Left renal pelvis (tissue), 4 donors: Measurements from ENCODE around the gene PEF1. TPM values are rescaled to one million over a fixed set of nuclear protein-coding genes. Genes with fewer than 3 reads are reported as not detected.
A peak's percentile ranks its signal among the peaks of the same experiment; 100 is the strongest.

Source experiments
- DNase-seq, 4 donors: peaks; one replicate each; pipeline ENCODE4 v3.0.0-alpha.2; 2013; ENCODE audit warnings: low read depth in 4 of 4, low spot score in 3 of 4
- polyA plus RNA-seq, 4 donors: library from polyadenylated mRNA; unstranded; fragments of 120-200 nt; gene quantifications; one replicate each; pipeline ENCODE4 v1.2.1, GENCODE V29; 2013; ENCODE audit not compliant: insufficient read length in 4 of 4

The PEF1 gene
- polyA plus RNA-seq, 4 donors = 57.0 to 77.3 (median 75.9) TPM

DNA sequence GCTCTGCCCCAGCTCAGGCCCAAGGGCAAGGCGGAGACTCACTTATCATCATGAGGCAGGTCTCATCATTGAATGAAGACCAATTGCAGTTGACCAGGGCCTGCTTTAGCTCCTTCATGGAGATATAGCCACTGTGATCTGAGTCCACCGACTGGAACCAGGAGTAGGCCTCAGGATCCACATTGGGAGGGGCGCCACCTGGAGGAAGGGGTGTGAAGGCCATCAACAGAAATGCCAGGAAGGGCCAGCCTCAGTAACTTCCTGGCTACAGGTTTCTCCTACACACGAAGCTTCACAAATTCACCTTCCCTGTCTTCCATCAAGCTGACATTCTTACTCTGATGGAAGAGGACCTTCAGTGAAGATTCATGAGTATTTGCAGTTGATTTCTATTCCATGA is 11.6 kb downstream of the PEF1 start:
- no peak for DNase-seq

DNA sequence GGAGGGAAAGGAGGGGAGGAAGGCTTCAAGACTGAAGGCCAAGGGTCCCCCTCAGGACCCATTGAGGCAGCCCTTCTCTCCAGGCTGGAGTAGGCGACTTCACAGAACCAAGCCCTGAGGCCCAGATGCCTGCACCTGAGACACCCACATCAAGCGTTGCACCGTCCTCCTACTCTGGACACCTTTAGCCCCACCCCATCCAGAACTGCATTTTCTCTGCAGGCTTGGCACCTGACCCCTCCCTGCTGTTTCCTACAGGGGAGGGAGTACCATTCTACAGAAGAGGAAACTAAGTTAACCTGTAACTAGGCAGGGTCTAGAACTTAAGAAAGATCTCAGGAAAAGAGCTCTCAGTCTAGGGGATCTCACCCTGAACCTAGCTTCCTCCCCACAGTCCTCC is 12.0 kb downstream of the PEF1 start:
- no peak for DNase-seq

DNA sequence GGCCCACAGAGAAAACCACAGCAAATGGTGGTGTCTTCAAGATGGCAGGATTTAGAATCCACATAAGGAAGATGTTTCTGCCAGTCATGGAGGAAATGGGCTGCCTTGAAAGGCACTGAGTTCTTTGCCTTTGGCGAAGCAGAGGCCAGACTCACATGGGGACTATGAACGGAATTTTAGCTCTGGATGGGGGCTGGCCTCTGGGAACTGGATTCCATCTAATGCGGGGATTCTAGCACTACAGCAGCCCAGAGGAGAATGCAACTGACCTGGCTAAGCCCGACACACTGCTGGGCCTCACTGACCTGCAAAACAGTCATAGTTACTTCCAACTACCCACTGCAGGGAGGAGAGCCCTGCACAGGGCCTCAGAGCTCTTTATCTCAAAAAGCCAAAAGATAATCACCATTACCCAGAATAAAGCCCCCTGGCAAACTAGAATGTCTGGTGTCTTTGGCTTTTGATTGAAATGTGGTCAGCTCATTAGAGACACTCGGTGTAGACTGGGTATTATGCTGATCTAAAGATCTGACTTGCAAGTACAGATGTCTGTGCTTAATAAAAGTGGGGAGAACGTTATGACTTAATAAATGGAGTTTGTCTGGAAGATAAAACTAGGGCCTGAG is 15.6 kb downstream of the PEF1 start:
- DNase-seq = no peak

DNA sequence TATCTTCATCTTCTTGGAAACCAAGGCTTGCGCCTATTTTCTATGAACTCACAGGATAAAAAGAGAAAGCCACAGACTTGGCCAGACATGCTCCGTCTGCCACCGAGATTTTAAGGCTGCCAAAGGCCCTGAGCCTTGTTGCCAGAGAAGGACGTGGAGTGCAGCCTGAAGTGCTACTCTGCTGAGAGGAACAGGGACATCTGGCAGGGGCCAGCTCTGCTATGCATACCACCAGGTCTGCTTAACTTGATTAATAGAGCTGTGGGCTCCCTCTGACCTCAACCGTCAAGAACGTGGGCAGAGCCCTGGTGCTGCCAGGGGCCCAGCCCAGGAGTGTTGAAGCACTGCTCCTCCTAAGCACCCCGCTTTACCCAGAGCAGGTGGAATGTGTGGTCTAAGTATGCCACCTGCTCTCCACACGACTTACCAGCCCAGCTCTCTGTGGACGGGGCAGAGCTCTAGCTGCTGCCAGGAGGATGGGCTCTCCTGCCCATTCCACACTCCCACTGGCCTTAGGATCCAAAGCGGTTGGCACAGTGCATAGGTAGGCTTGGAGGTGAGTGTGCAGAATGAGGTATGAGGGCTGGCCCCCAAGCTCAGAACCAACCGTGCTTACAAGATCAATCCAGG is 16.6 kb downstream of the PEF1 start:
- DNase-seq = no peak

- DNase-seq = no peak
These were observed 17.3 kb downstream of the PEF1 start for GRCh38 chr1:31627301-31627929.

GRCh38 chr1:31626223-31627207 is 18.2 kb downstream of the PEF1 start:
- DNase-seq = no peak

GRCh38 chr1:31625561-31626222 is 19.0 kb downstream of the PEF1 start:
- DNase-seq = no peak

- no peak for DNase-seq
These were observed 19.8 kb downstream of the PEF1 start for GRCh38 chr1:31624731-31625514.

DNA sequence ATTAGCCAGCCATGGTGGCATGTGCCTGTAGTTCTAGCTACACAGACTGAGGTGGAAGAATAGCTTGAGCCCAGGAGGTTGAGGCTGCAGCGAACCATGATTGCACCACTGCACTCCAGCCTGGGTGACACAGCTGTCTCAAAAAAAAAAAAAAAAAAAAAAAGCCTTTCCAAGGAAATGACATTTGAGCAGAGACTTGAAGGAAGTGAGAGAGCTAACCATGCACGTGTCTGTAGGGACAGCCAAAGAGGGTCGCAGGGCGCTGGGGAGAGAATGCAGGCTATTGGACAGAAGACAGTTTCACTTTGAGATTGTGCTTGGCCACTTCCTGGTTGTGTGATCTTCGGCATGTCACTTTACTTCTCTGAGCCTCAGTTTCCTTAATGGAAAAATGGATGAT is 20.4 kb downstream of the PEF1 start:
- no peak for DNase-seq

DNA sequence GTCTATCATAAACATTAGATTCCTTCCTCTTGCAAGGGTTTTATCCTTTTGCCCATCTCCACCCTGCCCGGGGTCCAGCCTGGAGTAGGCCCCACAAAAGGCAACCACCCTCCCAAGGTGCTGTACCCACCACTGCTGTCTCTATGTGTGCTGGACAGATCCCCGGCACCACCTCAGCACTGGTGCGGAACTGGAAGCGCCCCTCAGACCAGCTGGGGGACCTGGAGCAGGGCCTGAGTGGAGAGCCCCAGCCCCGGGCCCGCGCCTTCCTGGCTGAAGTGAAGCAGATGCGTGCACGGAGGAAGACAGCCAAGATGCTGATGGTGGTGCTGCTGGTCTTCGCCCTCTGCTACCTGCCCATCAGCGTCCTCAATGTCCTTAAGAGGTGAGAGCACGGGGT is 21.3 kb downstream of the PEF1 start:
- no peak for DNase-seq

- DNase-seq = no peak
These were observed 22.6 kb downstream of the PEF1 start for GRCh38 chr1:31621847-31622730.

DNA sequence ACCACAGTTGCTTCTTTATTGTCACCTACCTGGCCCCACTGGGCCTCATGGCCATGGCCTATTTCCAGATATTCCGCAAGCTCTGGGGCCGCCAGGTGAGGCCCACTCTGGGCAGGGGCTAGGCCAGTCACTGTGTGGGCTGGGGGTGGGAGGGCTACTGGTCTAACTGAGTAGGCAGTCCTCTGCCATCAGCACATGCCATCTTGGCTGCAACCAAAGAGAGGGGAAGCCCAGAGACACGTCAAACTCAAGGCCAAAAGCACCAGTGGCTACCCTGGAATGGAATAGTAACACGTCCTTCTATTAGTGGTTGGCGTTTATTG is 23.2 kb downstream of the PEF1 start:
- no peak for DNase-seq

GRCh38 chr1:31620631-31621497 is 23.8 kb downstream of the PEF1 start:
- DNase-seq = no peak

GRCh38 chr1:31618916-31619846 is 25.5 kb downstream of the PEF1 start:
- DNase-seq = no peak

- peak in 3 of 4 donors; percentile 29 to 44 (median 31) for DNase-seq
These were observed 26.5 kb downstream of the PEF1 start for GRCh38 chr1:31617916-31618746.
